OCI-M2 (cell line): ENCODE measurements around the gene TRIM34.
"Not testable (repeated sequence)": the region's sequence is repeated elsewhere in the genome, so short reads cannot be mapped to it uniquely, and the experiment has no call there.

Experiments
- DNase-seq: peaks from one replicate; lab custom pipeline; 2025; ENCODE audit not compliant: unreplicated experiment; lab: John Stamatoyannopoulos, UW

Gene TRIM34, protein sequence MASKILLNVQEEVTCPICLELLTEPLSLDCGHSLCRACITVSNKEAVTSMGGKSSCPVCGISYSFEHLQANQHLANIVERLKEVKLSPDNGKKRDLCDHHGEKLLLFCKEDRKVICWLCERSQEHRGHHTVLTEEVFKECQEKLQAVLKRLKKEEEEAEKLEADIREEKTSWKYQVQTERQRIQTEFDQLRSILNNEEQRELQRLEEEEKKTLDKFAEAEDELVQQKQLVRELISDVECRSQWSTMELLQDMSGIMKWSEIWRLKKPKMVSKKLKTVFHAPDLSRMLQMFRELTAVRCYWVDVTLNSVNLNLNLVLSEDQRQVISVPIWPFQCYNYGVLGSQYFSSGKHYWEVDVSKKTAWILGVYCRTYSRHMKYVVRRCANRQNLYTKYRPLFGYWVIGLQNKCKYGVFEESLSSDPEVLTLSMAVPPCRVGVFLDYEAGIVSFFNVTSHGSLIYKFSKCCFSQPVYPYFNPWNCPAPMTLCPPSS

DNA sequence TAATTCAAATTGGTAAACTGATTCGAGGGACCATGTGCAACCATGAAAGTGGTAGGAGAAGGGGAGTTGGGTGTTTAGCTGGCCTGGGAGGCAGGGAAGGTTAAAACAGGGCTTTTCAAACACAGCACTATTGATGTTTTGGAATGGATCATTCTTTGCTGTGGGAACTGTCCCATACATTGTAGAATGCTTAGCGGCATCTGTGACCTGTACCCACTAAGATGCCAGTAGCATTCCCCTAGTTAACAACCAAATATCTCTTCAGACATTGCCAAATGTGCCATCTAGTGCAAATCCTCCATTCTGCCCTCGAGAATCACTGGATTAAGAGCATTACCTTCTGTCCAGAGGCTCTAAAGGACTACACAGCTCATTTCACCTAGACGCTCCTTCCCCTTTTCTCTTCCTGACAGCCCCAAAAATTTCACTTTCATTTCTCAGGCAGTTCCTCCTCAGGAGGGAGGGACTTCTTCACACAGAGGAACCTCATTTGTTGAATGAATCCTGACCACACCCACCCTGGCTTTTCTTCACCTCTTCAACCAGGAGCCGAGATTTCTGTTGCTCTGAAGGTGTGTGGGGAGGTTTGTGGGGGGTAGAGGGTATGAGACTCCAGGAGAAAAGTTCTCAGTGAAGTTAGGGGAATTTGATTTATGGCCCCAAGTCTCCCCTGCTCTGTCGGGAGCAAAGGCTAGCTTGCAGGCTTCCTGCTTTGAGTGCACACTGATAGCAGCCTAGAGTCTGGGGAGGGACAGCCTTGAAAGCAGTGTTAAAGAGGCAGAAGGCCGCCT, at the start of gene TRIM34:
Gene TRIM34 (plus strand): TSS at position 513 of the 791 bp plus-strand sequence. CDS start 7,331 bp downstream, outside the sequence.
- DNase-seq, result peak; percentile 38

DNA sequence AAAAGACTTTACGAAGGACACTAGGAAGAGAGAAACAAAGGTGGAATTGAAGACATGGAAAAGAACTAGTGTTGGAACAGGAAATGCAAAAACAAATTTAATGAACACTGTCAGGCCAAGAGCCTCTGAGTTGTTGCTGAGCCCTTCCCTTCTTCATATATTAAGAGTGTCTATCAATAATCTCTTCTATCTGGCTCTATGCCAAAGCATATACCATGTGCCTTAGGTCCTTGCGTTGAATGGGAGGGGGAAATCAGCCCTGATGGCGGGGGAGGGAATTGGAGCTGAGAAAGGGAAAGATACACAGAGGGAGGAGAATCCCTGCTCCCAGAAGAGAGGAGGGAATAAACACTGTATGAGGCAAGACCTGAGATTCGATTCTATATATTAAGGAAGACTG, 49.6 kb upstream of the TRIM34 start:
- no peak for DNase-seq

DNA sequence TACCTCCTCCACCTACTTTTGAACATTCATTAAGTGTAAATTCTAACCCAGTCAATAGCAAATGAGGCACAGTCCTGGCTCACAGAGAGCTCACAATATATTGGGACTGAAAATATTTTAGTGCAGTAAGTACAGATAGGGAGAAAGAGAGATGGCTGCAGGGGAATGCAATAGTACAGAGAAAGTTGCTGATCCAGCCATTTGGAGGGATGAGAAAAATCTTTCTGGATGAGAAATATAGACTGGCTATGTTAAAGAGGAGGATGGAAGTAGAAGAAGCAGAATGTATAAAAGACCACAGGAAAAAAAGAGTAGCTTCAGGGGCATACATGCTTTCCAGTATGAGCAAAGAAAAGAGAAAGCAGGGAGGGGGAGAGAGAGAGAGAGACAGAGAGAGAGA, 47.7 kb upstream of the TRIM34 start:
- DNase-seq, result no peak

DNA sequence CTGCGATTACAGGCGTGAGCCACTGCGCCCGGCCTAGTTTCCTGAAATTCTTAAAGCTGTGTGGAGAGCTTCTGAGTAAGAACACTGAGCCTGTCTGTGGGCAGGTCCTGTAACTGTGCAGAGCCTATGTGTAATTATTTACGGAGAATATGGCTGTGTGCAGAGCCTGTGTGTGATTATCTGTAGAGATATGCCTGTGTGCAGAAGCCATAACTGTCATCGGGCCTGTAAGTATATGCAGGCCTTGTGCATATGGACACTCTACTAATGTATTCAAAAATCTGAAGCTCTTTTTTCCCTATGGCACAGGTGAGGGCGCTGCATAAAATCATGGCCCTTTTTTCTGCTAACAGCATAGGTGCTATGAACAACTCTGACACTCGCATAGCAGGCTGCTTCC, 44.2 kb upstream of the TRIM34 start, which contains the start of gene OR52B6:
Gene OR52B6 (plus strand): TSS at position 301 of the 400 bp plus-strand sequence. CDS start 0 bp downstream, at position 301.
- no peak for DNase-seq

DNA sequence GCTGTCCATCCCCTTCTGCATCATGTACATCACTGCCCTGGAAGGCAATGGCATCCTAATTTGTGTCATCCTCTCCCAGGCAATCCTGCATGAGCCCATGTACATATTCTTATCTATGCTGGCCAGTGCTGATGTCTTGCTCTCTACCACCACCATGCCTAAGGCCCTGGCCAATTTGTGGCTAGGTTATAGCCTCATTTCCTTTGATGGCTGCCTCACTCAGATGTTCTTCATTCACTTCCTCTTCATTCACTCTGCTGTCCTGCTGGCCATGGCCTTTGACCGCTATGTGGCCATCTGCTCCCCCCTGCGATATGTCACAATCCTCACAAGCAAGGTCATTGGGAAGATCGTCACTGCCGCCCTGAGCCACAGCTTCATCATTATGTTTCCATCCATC, 43.8 kb upstream of the TRIM34 start:
- DNase-seq, result no peak

DNA sequence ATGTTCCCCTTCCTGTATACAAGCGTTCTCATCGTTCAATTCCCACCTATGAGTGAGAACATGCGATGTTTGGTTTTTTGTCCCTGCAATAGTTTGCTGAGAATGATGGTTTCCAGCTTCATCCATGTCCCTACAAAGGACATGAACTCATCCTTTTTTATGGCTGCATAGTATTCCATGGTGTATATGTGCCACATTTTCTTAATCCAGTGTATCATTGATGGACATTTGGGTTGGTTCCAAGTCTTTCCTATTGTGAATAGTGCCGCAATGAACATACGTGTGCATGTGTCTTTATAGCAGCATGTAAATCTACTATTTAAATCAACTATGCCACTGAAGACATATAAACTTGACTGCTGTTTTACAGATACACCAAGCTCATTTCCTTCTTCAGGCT, 40.3 kb upstream of the TRIM34 start:
- DNase-seq, result not testable (repeated sequence)

DNA sequence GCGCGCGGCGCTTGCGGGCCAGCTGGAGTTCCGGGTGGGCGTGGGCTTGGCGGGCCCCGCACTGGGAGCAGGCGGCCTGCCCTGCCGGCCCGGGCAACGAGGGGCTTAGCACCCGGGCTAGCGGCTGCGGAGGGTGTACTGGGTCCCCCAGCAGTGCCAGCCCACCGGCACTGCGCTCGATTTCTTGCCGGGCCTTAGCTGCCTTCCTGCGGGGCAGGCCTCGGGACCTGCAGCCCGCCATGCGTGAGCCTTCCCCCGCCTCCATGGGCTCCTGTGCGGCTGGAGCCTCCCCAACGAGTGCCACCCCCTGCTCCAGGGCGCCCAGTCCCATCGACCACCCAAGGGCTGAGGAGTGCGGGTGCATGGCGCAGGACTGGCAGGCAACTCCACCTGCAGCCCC, 34.9 kb upstream of the TRIM34 start:
- not testable (repeated sequence) for DNase-seq

DNA sequence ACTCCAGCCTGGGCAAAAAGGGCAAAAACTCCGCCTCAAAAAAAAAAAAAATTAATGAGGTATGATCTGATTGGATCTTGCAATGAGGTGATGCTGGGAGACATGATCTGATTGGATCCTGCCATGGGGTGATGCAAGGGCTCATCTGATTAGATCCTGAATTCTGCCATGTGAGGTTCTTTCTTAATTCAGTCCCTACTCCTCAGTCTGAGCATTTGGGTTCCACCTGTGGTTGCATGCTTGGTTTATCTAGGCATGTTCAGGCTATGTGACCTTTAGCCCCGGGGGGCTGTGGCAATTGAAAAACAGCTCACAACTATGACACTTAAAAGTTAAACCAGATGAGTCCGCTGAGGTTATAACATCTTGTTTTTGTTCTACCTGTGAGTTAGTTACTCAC, 33.2 kb upstream of the TRIM34 start:
- DNase-seq, result no peak

DNA sequence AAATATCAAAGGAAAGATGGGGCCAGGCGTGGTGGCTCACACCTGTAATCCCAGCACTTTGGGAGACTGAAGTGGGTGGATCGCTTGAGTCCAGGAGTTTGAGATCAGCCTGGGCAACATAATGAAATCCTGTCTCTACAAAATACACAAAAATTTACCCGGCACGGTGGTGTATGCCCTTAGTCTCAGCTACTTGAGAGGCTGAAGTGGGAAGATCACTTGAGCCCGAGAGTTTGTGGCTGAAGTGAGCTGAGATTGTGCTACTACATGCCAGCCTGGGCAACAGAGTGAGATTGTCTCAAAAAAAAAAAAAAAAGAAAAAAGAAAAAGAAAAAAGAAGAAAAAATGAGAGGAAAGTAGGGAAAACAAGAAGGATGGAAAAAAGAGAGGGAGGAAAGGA, 32.2 kb upstream of the TRIM34 start:
- no peak for DNase-seq

DNA sequence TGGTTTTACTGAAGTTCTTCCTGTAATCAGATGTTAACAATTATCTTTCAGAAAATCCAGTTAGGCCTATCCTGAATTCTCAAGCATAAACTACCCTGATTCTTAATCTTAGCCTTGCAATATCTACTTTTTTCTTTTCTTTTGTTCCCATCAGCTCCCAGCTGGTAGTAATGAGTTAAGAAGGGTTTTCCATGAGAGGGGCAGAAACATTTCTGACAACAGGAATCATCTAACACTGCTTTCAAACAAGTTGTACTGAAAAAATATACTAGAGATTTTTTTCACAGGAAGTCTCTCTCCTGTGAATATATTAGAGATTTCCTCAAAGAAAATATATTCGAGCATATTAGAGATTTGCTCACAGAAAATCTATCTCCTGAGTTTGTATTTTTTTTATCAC, 31.7 kb upstream of the TRIM34 start:
- no peak for DNase-seq

DNA sequence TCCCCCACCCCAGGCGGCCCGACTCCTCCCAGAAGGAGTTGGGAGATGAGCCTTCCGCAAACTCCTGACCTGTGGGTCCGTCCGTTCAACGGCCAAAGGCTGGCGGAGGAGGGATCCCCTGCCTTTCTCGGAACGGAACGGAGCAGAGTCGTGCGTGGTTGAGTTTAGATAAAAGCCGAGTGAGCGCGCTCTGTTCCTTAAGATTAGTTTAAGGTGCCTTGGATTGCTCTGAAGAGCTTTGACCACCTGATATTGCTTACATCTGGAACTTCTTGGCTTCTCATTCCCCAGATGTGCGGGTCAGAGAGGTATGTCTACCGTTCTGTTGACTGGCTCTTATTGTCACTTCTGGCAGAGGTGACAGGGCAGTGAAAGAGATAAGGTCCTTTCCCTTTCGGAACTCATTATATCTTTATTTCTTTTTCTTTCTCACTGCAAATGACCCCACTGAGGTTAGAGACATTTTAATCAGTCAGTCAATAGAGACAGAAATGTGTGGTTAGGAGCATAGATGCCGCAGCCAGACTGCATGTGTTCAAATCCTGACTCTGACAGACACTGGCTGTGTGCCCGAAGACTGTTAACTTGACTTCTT, 28.1 kb upstream of the TRIM34 start, which contains the start of gene TRIM6:
Gene TRIM6 (plus strand): TSS at position 31 of the 595 bp plus-strand sequence. CDS start 261 bp downstream, at position 292.
- peak; percentile 38 for DNase-seq

DNA sequence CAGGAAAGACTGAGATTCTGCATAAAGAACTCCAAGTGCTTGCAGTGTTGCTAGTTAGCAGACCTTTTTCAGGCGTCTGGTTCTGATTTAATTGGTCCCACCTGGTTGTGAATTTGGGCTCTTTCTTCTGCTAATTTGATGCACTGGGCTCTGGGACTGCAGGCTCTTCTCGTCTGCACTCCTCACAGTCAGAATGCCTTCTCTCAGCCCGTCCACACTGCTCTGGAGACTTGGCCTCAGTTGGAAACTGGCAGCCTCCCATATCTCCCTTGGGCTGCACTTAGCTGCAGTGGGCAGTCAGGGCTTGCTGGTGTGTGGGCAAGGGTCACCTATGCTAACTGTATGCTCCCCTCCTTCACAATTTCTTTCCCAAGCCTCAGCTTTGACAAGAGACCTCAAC, 26.8 kb upstream of the TRIM34 start:
- no peak for DNase-seq

DNA sequence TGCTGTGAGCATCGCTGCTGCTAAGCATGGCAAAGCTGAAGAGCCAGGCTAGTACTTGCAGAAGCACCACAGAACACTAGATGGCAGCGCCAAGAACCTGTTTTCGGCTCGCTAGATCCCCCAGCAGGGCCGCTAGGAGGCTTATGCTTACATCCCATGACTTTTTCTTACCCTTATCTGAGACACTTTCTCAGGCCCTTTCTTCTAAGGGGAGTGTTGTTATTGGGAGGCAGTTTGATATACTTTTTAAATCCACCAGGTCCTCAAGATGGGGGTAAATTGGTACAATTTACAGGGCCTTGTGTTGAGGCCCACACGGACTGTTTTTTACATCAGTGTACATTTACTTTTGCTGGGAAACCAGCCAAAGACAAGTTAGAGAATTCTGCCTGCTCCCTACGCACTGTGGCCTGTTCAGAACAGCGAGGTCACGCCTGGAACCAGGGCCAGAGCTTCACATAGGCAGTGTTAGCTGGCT, 24.4 kb upstream of the TRIM34 start:
- DNase-seq, result peak; percentile 38

DNA sequence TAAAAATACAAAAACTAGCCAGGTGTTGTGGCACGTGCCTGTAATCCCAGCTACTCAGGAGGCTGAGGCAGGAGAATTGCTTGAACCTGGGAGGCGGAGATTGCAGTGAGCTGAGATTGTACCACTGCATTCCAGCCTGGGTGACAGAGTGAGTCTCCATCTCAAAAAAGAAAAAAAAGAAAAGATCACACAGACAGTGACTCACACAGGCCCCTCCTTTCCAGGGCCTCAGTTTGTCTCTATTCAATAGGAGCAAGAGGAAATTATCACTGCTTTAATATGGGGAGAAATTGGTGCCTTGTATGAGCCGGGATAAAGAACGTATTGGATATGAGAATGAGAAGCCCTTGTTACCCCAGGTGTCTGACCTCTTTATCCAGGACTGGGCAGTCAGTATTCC, 22.0 kb upstream of the TRIM34 start:
- not testable (repeated sequence) for DNase-seq

DNA sequence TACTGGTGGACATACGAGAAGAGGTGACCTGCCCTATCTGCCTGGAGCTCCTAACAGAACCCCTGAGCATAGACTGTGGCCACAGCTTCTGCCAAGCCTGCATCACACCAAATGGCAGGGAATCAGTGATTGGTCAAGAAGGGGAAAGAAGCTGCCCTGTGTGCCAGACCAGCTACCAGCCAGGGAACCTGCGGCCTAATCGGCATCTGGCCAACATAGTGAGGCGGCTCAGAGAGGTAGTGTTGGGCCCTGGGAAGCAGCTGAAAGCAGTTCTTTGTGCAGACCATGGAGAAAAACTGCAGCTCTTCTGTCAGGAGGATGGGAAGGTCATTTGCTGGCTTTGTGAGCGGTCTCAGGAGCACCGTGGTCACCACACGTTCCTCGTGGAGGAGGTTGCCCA, 21.5 kb upstream of the TRIM34 start:
- DNase-seq, result no peak

DNA sequence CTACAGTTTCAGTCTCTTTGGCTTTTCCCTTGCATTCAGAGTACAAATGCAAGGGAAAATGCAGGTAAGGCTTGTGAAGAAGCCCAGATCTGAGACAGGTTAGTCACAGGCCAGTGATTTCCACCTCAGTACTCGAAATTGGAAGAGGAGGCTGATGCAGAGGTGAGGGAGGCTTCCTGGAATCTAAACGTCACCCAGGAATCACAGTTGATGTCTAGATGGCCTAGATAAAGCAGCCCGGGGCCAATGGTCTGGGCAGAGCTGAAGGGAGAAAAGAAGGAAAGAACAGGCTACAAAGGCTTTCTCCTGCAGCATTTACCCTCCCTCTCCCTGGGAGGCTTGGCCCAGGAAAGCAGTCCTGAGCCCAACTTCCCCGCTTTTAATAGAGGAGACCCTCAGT, 19.9 kb upstream of the TRIM34 start:
- no peak for DNase-seq

DNA sequence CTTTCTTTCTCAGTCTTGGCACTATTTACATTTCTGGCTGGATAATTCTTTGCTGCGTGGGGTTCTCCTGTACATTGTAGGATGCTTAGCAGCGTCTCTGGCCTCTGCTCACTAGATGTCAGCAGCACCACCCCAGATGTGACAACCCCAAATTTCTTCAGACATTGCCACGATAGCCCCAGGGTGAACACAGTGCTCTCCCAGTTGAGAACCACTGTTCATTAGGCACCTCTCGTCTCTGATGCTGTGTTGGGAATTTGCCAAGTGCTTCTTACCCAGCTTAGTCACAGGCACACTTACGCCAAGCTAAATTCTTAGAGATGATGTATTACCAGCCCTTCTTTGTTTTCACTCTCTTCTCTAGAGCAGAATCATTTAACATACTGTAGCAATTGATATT, 19.0 kb upstream of the TRIM34 start:
- no peak for DNase-seq

DNA sequence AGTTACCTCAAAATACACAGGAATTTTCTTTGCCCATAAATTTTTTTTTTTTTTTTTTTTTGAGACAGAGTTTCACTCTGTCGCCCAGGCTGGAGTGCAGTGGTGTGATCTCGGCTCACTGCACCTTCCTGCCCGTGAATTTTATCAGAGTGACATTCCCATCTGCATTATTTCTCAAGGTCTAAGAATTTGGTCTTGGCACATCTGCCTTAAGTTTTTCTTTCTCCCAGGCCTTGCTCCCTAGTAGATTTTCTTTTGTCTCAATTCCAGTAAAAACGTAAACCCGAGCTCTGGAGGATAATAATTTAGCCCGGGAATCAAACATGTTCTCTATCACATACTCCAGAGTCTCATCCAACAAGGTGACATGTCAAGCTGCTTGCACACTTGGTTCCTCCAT, 16.0 kb upstream of the TRIM34 start:
- no peak for DNase-seq

DNA sequence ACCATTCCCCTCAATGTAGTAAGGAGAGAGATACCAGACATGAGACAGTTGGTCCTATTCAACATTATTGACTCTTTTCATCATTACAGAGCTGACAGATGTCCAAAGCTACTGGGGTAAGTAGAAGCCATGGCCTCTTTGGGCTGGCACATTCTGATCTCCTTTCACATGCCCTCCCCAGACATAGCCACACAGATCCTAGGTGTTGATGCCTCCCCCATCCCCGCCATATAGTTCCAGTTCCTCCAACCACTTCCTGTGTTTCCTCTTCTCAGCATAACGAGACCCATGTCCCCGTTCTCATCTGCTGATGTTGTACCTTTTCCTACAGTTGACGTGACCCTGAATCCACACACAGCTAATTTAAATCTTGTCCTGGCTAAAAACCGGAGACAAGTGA, 14.4 kb upstream of the TRIM34 start:
- no peak for DNase-seq

DNA sequence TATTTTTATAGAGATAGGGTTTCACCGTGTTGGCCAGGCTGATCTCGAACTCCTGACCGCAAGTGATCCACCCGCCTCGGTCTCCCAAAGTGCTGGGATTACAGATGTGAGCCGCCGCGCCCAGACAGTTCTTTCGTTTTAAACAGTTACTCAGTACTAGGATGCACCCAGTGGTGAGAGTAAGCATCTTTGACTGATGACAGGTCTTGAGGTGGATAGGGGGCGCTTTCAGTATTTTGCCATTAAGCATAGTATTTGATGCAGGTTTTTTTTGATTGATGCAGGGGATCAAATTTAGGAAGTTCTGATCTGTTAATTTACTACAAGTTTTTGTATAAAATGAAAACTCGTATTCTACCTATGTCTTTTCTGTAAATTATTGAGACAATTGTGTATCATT, 13.2 kb upstream of the TRIM34 start:
- DNase-seq, result no peak

DNA sequence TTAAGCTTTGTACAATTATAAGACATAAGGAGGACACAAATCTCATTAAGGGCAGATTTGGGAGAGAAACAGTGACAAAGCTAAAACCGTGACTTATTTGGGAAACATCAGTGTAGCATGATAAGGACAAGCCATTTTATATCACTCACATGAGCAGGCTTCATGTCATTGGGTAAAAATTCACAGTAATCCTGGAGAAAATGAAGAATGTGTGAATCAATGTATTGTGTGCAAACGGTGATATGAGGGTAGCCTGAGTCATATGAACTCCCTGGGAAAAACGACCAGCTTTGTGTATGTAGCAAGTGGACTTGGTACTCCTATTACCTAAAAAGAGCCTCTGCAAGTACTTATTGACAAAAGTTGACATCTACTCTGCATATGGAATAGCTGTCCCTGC, 6.0 kb upstream of the TRIM34 start:
- DNase-seq, result no peak
